Measurements from ENCODE around the gene PSMD11. TPM values are rescaled to one million over a fixed set of nuclear protein-coding genes. Genes with fewer than 3 reads are reported as not detected.

PSMD11 gene
- total and polyA plus RNA-seq, 4 donors = 17.4 to 64.1 (median 53.4) TPM

GRCh38 chr17:32496395-32497073, 52.2 kb downstream of the PSMD11 start:
- Histone ChIP-seq H3K4me3 (ENCODE audit: low read length in 2 of 2) (no peak overlapping the region), H3K27me3 (ENCODE audit: control insufficient read depth in 1 of 2, insufficient read depth in 2 of 2, low read length in 1 of 2) (no peaks in the 10 kb centered on the region), H3K27ac (ENCODE audit: low read depth in 1 of 2, low read length in 2 of 2) (peak overlapping the region; percentile 83 to 93), H3K9me3 (ENCODE audit: control insufficient read depth, low read length) (no peaks in the 10 kb centered on the region), H3K4me1 (ENCODE audit: control insufficient read depth in 1 of 2, insufficient read depth in 2 of 2, low read length in 2 of 2) (peaks cover 4 to 8% of the 10 kb centered on the region in 2 donors), H3K36me3 (ENCODE audit: control insufficient read depth in 1 of 2, insufficient read depth in 2 of 2, low read length in 1 of 2) (no peaks in the 10 kb centered on the region)
- peak; percentile 79 to 86 for DNase-seq
- WGBS, 2 donors = 21 to 35% methylated on average over 15 to 16 of the region's 16 CpGs
- intact Hi-C loops (cut with DNase I) = no loop called here
- peak; percentile 70 for ATAC-seq (ENCODE audit: low FRiP score)

GRCh38 chr17:32497431-32498205, 53.3 kb downstream of the PSMD11 start:
- no peak for DNase-seq
- intact Hi-C loops (cut with DNase I) = no loop called here
- peak overlapping the region in 1 of 2 donors; percentile 93 for H3K27ac ChIP-seq (ENCODE audit: low read depth in 1 of 2, low read length in 2 of 2)
- H3K4me3 ChIP-seq (ENCODE audit: low read length in 2 of 2) = no peak overlapping the region
- H3K4me1 ChIP-seq (ENCODE audit: control insufficient read depth in 1 of 2, insufficient read depth in 2 of 2, low read length in 2 of 2) = peaks cover 4 to 8% of the 10 kb centered on the region in 2 donors
- no peaks in the 10 kb centered on the region for H3K9me3 ChIP-seq (ENCODE audit: control insufficient read depth, low read length)
- 86 to 88% methylated on average over 18 of the region's 18 CpGs for WGBS, 2 donors
- no peak for ATAC-seq (ENCODE audit: low FRiP score)
- no peaks in the 10 kb centered on the region for H3K27me3 ChIP-seq (ENCODE audit: control insufficient read depth in 1 of 2, insufficient read depth in 2 of 2, low read length in 1 of 2)
- H3K36me3 ChIP-seq (ENCODE audit: control insufficient read depth in 1 of 2, insufficient read depth in 2 of 2, low read length in 1 of 2) = no peaks in the 10 kb centered on the region

- no peaks in the 10 kb centered on the region for H3K36me3 ChIP-seq (ENCODE audit: control insufficient read depth in 1 of 2, insufficient read depth in 2 of 2, low read length in 1 of 2)
- peaks cover 4 to 8% of the 10 kb centered on the region in 2 donors for H3K4me1 ChIP-seq (ENCODE audit: control insufficient read depth in 1 of 2, insufficient read depth in 2 of 2, low read length in 2 of 2)
- intact Hi-C loops (cut with DNase I) = no loop called here
- no peaks in the 10 kb centered on the region for H3K9me3 ChIP-seq (ENCODE audit: control insufficient read depth, low read length)
- DNase-seq (peak in 1 of 2 donors; percentile 22), ATAC-seq (ENCODE audit: low FRiP score) (no peak)
- peak overlapping the region in 1 of 2 donors; percentile 2 for H3K27ac ChIP-seq (ENCODE audit: low read depth in 1 of 2, low read length in 2 of 2)
- H3K27me3 ChIP-seq (ENCODE audit: control insufficient read depth in 1 of 2, insufficient read depth in 2 of 2, low read length in 1 of 2) = no peaks in the 10 kb centered on the region
- no peak overlapping the region for H3K4me3 ChIP-seq (ENCODE audit: low read length in 2 of 2)
- WGBS, 2 donors = 81 to 87% methylated on average over 9 of the region's 9 CpGs
These were observed 54.1 kb downstream of the PSMD11 start for GRCh38 chr17:32498391-32498790.

- WGBS, 2 donors = 97% methylated on average over 3 of the region's 3 CpGs
- no peak for ATAC-seq (ENCODE audit: low FRiP score)
These were observed 57.7 kb downstream of the PSMD11 start for GRCh38 chr17:32502013-32502412.

GRCh38 chr17:32502710-32503109, 58.4 kb downstream of the PSMD11 start:
- ATAC-seq (ENCODE audit: low FRiP score) (no peak), DNase-seq (no peak)
- Histone ChIP-seq H3K4me3 (ENCODE audit: low read length in 2 of 2) (no peak overlapping the region), H3K27me3 (ENCODE audit: control insufficient read depth in 1 of 2, insufficient read depth in 2 of 2, low read length in 1 of 2) (no peaks in the 10 kb centered on the region), H3K36me3 (ENCODE audit: control insufficient read depth in 1 of 2, insufficient read depth in 2 of 2, low read length in 1 of 2) (no peaks in the 10 kb centered on the region), H3K4me1 (ENCODE audit: control insufficient read depth in 1 of 2, insufficient read depth in 2 of 2, low read length in 2 of 2) (peaks cover 0 to under 1% of the 10 kb centered on the region in 2 donors), H3K9me3 (ENCODE audit: control insufficient read depth, low read length) (no peaks in the 10 kb centered on the region), H3K27ac (ENCODE audit: low read depth in 1 of 2, low read length in 2 of 2) (no peak overlapping the region)
- 75 to 84% methylated on average over 10 of the region's 10 CpGs for WGBS, 2 donors
- intact Hi-C loops (cut with DNase I) = no loop called here

More at GRCh38 chr17:32502013-32502412, 57.7 kb downstream of the PSMD11 start:
- no peak for DNase-seq
- Histone ChIP-seq H3K27ac (ENCODE audit: low read depth in 1 of 2, low read length in 2 of 2) (no peak overlapping the region), H3K36me3 (ENCODE audit: control insufficient read depth in 1 of 2, insufficient read depth in 2 of 2, low read length in 1 of 2) (no peaks in the 10 kb centered on the region), H3K9me3 (ENCODE audit: control insufficient read depth, low read length) (no peaks in the 10 kb centered on the region), H3K4me1 (ENCODE audit: control insufficient read depth in 1 of 2, insufficient read depth in 2 of 2, low read length in 2 of 2) (peaks cover 3 to 4% of the 10 kb centered on the region in 2 donors), H3K27me3 (ENCODE audit: control insufficient read depth in 1 of 2, insufficient read depth in 2 of 2, low read length in 1 of 2) (no peaks in the 10 kb centered on the region), H3K4me3 (ENCODE audit: low read length in 2 of 2) (no peak overlapping the region)
- intact Hi-C loops (cut with DNase I) = no loop called here

GRCh38 chr17:32503251-32504165, 59.2 kb downstream of the PSMD11 start:
- 77 to 78% methylated on average over 7 of the region's 7 CpGs for WGBS, 2 donors
- Histone ChIP-seq H3K4me1 (ENCODE audit: control insufficient read depth in 1 of 2, insufficient read depth in 2 of 2, low read length in 2 of 2) (no peaks in the 10 kb centered on the region), H3K36me3 (ENCODE audit: control insufficient read depth in 1 of 2, insufficient read depth in 2 of 2, low read length in 1 of 2) (no peaks in the 10 kb centered on the region), H3K27me3 (ENCODE audit: control insufficient read depth in 1 of 2, insufficient read depth in 2 of 2, low read length in 1 of 2) (no peaks in the 10 kb centered on the region), H3K4me3 (ENCODE audit: low read length in 2 of 2) (no peak overlapping the region), H3K9me3 (ENCODE audit: control insufficient read depth, low read length) (no peaks in the 10 kb centered on the region), H3K27ac (ENCODE audit: low read depth in 1 of 2, low read length in 2 of 2) (no peak overlapping the region)
- ATAC-seq (ENCODE audit: low FRiP score) (peak; percentile 15), DNase-seq (peak in 1 of 2 donors; percentile 37)
- intact Hi-C loops (cut with DNase I) = no loop called here

GRCh38 chr17:32504166-32504990, 60.1 kb downstream of the PSMD11 start:
- 82% methylated on average over 18 of the region's 18 CpGs for WGBS, 2 donors
- H3K27ac ChIP-seq (ENCODE audit: low read depth in 1 of 2, low read length in 2 of 2) = no peak overlapping the region
- no peak for DNase-seq
- no peak overlapping the region for H3K4me3 ChIP-seq (ENCODE audit: low read length in 2 of 2)
- no peaks in the 10 kb centered on the region for H3K27me3 ChIP-seq (ENCODE audit: control insufficient read depth in 1 of 2, insufficient read depth in 2 of 2, low read length in 1 of 2)
- no peaks in the 10 kb centered on the region for H3K9me3 ChIP-seq (ENCODE audit: control insufficient read depth, low read length)
- H3K36me3 ChIP-seq (ENCODE audit: control insufficient read depth in 1 of 2, insufficient read depth in 2 of 2, low read length in 1 of 2) = no peaks in the 10 kb centered on the region
- intact Hi-C loops (cut with DNase I) = no loop called here
- no peaks in the 10 kb centered on the region for H3K4me1 ChIP-seq (ENCODE audit: control insufficient read depth in 1 of 2, insufficient read depth in 2 of 2, low read length in 2 of 2)
- ATAC-seq (ENCODE audit: low FRiP score) = peak; percentile 39

GRCh38 chr17:32508926-32509325, 64.6 kb downstream of the PSMD11 start:
- no peaks in the 10 kb centered on the region for H3K9me3 ChIP-seq (ENCODE audit: control insufficient read depth, low read length)
- intact Hi-C loops (cut with DNase I) = no loop called here
- WGBS, 2 donors = 87 to 93% methylated on average over 5 of the region's 5 CpGs

More at GRCh38 chr17:32508926-32509325, 64.6 kb downstream of the PSMD11 start:
- Histone ChIP-seq H3K36me3 (ENCODE audit: control insufficient read depth in 1 of 2, insufficient read depth in 2 of 2, low read length in 1 of 2) (no peaks in the 10 kb centered on the region), H3K4me1 (ENCODE audit: control insufficient read depth in 1 of 2, insufficient read depth in 2 of 2, low read length in 2 of 2) (no peaks in the 10 kb centered on the region), H3K27me3 (ENCODE audit: control insufficient read depth in 1 of 2, insufficient read depth in 2 of 2, low read length in 1 of 2) (no peaks in the 10 kb centered on the region), H3K27ac (ENCODE audit: low read depth in 1 of 2, low read length in 2 of 2) (no peak overlapping the region), H3K4me3 (ENCODE audit: low read length in 2 of 2) (no peak overlapping the region)
- no peak for DNase-seq
- ATAC-seq (ENCODE audit: low FRiP score) = no peak

Data from aorta (tissue), 5 donors.